ENCODE data around the gene APMAP.

DNA sequence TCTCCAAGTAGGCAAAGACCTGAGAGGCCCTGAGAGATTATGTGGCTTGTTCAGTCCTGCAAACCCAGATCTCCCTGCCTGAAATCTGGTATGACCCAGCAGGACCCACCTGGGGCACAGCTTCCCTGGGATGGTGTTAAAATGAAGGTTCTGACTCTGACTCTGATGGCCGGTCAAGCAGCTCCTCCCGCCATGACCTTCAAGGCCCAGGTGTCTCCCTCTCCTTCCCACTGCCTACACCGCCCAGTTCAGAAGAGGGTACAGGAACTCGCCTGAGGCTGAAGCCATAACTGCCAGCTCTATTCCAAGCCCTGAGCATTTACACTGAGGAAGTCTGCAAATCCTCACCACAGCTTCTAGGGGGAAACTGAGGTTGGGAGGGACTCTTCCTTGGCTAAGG, 49.4 kb downstream of the APMAP start:
- no peak for TF ChIP-seq MEF2D (CRISPR knock-in tag; IDR thresholded peaks at IDR 0.05)
- TF ChIP-seq POLR2AphosphoS5 (IDR thresholded peaks at IDR 0.05; ENCODE audit: low read depth, low read length): no peak
- TF ChIP-seq U2AF1 (optimal IDR thresholded peaks at IDR 0.05; ENCODE audit: low read depth, low read length): no peak
- TF ChIP-seq, protein P1, sequence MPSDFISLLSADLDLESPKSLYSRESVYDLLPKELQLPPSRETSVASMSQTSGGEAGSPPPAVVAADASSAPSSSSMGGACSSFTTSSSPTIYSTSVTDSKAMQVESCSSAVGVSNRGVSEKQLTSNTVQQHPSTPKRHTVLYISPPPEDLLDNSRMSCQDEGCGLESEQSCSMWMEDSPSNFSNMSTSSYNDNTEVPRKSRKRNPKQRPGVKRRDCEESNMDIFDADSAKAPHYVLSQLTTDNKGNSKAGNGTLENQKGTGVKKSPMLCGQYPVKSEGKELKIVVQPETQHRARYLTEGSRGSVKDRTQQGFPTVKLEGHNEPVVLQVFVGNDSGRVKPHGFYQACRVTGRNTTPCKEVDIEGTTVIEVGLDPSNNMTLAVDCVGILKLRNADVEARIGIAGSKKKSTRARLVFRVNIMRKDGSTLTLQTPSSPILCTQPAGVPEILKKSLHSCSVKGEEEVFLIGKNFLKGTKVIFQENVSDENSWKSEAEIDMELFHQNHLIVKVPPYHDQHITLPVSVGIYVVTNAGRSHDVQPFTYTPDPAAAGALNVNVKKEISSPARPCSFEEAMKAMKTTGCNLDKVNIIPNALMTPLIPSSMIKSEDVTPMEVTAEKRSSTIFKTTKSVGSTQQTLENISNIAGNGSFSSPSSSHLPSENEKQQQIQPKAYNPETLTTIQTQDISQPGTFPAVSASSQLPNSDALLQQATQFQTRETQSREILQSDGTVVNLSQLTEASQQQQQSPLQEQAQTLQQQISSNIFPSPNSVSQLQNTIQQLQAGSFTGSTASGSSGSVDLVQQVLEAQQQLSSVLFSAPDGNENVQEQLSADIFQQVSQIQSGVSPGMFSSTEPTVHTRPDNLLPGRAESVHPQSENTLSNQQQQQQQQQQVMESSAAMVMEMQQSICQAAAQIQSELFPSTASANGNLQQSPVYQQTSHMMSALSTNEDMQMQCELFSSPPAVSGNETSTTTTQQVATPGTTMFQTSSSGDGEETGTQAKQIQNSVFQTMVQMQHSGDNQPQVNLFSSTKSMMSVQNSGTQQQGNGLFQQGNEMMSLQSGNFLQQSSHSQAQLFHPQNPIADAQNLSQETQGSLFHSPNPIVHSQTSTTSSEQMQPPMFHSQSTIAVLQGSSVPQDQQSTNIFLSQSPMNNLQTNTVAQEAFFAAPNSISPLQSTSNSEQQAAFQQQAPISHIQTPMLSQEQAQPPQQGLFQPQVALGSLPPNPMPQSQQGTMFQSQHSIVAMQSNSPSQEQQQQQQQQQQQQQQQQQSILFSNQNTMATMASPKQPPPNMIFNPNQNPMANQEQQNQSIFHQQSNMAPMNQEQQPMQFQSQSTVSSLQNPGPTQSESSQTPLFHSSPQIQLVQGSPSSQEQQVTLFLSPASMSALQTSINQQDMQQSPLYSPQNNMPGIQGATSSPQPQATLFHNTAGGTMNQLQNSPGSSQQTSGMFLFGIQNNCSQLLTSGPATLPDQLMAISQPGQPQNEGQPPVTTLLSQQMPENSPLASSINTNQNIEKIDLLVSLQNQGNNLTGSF (CRISPR knock-in tag; IDR thresholded peaks at IDR 0.05): no peak
- no peak for TF ChIP-seq CTCF (CRISPR knock-in tag; IDR thresholded peaks at IDR 0.05)
- no peak for TF ChIP-seq ZNF274 (CRISPR knock-in tag; IDR thresholded peaks at IDR 0.05)
- TF ChIP-seq KIAA2018 (CRISPR knock-in tag; IDR thresholded peaks at IDR 0.05; ENCODE audit: borderline replicate concordance): no peak
- TF ChIP-seq ZNF790 (CRISPR knock-in tag; IDR thresholded peaks at IDR 0.05; ENCODE audit: borderline replicate concordance): no peak
- TF ChIP-seq ZNF20 (CRISPR knock-in tag; IDR thresholded peaks at IDR 0.05): no peak
- no peak for TF ChIP-seq SYNCRIP (IDR thresholded peaks at IDR 0.05; ENCODE audit: insufficient read depth, low read depth, low read length)
- TF ChIP-seq, protein P2, sequence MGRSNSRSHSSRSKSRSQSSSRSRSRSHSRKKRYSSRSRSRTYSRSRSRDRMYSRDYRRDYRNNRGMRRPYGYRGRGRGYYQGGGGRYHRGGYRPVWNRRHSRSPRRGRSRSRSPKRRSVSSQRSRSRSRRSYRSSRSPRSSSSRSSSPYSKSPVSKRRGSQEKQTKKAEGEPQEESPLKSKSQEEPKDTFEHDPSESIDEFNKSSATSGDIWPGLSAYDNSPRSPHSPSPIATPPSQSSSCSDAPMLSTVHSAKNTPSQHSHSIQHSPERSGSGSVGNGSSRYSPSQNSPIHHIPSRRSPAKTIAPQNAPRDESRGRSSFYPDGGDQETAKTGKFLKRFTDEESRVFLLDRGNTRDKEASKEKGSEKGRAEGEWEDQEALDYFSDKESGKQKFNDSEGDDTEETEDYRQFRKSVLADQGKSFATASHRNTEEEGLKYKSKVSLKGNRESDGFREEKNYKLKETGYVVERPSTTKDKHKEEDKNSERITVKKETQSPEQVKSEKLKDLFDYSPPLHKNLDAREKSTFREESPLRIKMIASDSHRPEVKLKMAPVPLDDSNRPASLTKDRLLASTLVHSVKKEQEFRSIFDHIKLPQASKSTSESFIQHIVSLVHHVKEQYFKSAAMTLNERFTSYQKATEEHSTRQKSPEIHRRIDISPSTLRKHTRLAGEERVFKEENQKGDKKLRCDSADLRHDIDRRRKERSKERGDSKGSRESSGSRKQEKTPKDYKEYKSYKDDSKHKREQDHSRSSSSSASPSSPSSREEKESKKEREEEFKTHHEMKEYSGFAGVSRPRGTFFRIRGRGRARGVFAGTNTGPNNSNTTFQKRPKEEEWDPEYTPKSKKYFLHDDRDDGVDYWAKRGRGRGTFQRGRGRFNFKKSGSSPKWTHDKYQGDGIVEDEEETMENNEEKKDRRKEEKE (IDR thresholded peaks at IDR 0.05): no peak
- TF ChIP-seq, protein P3, sequence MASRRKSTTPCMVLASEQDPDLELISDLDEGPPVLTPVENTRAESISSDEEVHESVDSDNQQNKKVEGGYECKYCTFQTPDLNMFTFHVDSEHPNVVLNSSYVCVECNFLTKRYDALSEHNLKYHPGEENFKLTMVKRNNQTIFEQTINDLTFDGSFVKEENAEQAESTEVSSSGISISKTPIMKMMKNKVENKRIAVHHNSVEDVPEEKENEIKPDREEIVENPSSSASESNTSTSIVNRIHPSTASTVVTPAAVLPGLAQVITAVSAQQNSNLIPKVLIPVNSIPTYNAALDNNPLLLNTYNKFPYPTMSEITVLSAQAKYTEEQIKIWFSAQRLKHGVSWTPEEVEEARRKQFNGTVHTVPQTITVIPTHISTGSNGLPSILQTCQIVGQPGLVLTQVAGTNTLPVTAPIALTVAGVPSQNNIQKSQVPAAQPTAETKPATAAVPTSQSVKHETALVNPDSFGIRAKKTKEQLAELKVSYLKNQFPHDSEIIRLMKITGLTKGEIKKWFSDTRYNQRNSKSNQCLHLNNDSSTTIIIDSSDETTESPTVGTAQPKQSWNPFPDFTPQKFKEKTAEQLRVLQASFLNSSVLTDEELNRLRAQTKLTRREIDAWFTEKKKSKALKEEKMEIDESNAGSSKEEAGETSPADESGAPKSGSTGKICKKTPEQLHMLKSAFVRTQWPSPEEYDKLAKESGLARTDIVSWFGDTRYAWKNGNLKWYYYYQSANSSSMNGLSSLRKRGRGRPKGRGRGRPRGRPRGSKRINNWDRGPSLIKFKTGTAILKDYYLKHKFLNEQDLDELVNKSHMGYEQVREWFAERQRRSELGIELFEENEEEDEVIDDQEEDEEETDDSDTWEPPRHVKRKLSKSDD (CRISPR knock-in tag; IDR thresholded peaks at IDR 0.05; ENCODE audit: low read depth): no peak

Measured in HepG2 (cell line).